Globus pallidus (tissue), 1 donor: ENCODE results near the gene NIFK.
"Not testable (repeated sequence)": the region's sequence is repeated elsewhere in the genome, so short reads cannot be mapped to it uniquely, and the experiment has no call there.

Experiments used
- DNase-seq: peaks from one replicate; pipeline ENCODE4 v3.0.0-alpha.2; 2015; ENCODE audit warnings: low spot score

NIFK gene

DNA sequence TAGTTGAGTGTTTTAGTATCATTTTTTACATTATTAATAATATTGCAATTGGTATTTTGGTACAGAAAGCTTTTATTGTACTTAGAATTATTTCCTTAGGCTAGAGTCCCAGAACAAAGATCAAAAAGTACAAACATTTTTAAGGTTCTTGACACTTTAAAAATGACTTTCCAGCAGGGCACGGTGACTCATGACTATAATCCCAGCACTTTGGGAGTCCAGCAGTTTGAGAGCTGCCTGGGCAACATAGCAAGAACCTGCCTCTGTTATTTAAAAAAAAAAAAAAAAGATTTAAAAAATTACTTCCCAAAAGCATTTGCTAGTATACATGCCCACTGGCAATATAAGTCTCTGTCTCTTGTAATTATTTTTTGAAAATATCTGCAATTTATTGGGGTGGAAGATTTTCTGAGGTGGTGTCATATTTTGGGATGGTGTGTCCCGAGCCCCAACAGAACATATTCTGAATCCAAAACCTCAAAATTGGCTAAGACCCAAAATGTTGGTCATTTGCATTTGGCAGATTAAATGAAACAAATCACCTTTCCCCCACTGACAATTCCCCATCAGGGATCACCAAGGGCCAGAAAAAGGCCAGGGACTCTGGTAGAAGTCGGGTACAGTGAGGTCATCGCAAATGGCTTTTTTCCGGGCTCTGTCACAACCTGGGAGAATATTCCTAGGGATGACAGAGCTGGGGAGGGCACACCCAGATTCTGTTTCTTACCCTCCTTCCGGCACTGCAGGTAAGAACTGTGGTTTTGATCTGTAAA lies 42.1 kb downstream of the NIFK start:
- DNase-seq: no peak

GRCh38 chr2:121690572-121690971 lies 46.1 kb downstream of the NIFK start:
- DNase-seq: not testable (repeated sequence)

DNA sequence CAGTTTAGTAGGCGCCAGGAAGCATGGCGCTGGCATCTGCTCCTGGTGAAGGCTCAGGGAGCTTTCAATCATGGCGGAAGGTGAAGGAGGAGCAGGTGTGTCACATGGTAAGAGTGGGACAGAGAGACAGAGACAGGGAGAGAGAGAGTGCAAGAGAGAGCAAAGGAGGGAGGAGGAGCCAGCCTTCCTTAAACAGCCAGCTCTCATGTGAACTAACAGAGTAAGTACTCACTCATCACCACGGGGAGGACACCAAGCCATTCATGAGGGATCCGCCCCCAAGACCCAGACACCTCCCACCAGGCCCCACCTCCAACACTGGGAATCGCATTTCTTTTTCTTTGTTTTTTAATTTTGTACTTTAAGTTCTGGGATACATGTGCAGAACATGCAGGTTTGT lies 46.6 kb downstream of the NIFK start:
- no peak for DNase-seq

DNA sequence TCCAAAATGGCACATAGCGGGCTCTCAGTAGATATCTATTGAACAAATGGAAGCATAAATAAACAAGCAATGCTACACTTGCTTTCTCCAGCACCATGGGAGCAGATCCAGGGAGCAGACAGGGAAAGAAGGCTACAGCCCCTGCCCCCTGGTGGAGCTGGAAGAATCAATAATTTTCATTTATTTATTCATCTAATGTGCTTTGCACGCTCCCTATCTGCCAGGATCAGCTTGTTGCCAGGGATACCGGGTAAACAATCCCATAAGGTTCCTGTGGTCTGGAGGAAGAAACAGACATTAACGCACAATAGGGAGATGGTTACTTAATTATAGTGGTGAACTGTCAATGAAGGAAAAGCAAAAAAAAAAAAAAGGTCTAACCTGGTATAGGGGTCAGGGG lies 47.3 kb downstream of the NIFK start:
- no peak for DNase-seq

DNA sequence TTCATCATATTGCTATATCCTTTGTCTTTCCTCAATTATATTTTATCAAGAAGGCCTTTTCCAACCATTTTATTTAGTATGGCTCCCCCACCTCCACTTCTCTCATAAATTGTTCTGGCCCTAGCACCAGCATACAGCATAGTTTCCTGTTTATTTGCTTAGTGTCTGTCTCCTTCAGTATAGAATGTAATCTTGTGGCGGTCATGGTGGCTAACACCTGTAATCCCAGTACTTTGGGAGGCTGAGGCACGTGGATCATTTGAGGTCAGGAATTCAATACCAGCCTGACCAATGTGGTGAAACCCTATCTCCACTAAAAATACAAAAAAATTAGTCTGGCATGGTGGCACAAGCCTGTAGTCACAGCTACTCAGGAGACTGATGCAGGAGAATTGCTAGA lies 47.9 kb downstream of the NIFK start:
- no peak for DNase-seq

GRCh38 chr2:121686902-121687301 lies 49.8 kb downstream of the NIFK start:
- no peak for DNase-seq

GRCh38 chr2:121686218-121686617 lies 50.5 kb downstream of the NIFK start:
- DNase-seq: no peak

- DNase-seq: no peak
These were observed 54.0 kb downstream of the NIFK start for GRCh38 chr2:121682396-121683298.

DNA sequence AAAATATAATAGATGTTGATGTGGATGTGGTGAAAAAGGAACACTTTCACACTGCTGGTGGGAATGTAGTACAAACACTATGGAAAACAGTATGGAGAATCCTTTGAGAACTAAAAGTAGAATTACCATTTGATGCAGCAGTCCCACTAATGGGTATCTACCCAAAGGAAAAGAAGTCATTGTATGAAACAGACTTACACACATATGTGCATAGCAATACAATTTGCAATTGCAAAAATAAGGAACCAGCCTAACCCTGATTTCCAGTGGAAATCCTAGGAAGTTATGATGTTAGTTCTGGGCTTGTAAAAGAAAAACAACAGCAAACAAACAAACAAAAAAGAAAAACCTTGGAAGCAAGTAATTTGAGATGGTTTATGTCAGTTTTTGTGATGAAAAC lies 58.8 kb downstream of the NIFK start:
- DNase-seq: no peak
